Esophagus squamous epithelium (tissue), 5 donors: ENCODE measurements around the gene HERC3. TPM values are rescaled to one million over a fixed set of nuclear protein-coding genes. Genes with fewer than 3 reads are reported as not detected.

Source experiments
- DNase-seq: peaks from one replicate; lab custom pipeline; 2025; lab: John Stamatoyannopoulos, UW
- H3K27ac ChIP-seq, 4 donors: fragments of 200-600 bp; sonication (generic); one replicate each; pipeline ENCODE4 v1.5.1; 2016 to 2019; ENCODE audit warnings: mild to moderate bottlenecking in 1 of 4
- H3K27me3 ChIP-seq, 4 donors: fragments of 200-600 bp; sonication (generic); 1 replicate in 3 of 4; 2 replicates in 1 of 4; pipeline versions ENCODE4 v1.5.1 to v1.6.0; 2017 to 2021; ENCODE audit warnings: antibody characterized with exemption in 1 of 4
- H3K36me3 ChIP-seq, 3 donors: fragments of 200-600 bp; sonication (generic); one replicate each; pipeline ENCODE4 v1.5.1; 2016 to 2019
- H3K4me1 ChIP-seq, 3 donors: fragments of 200-600 bp; sonication (generic); one replicate each; pipeline ENCODE4 v1.5.1; 2017 to 2019
- H3K4me3 ChIP-seq, 4 donors: fragments of 200-600 bp; sonication (generic); 1 replicate in 3 of 4; 2 replicates in 1 of 4; pipeline ENCODE4 v1.5.1; 2016 to 2019; ENCODE audit warnings: mild to moderate bottlenecking in 2 of 4, moderate library complexity in 1 of 4
- H3K9me3 ChIP-seq, 3 donors: fragments of 200-600 bp; sonication (generic); one replicate each; pipeline ENCODE4 v1.5.1; 2016 to 2019
- CTCF ChIP-seq, 6 experiments: fragments of 450-650 bp in 4 of 6; fragments of 200-600 bp in 2 of 6; sonication (generic) in 2 of 6; IDR thresholded peaks; one replicate each; pipeline ENCODE4 v1.5.1; 2016 to 2019; ENCODE audit warnings: antibody characterized with exemption in 6 of 6, mild to moderate bottlenecking in 4 of 6, moderate library complexity in 4 of 6
- POLR2A ChIP-seq, 4 donors: fragments of 450-650 bp; IDR thresholded peaks; one replicate each; pipeline ENCODE4 v1.6.1; 2017; ENCODE audit warnings: antibody characterized with exemption in 4 of 4, mild to moderate bottlenecking in 4 of 4, moderate library complexity in 3 of 4
- WGBS, 2 donors: methylation state at CpG; one replicate each; pipeline ENCODE4 v1.1.5; 2018; 5-methylcytosine and 5-hydroxymethylcytosine counted together
- intact Hi-C: fragments of 100-400 bp; cut with DNase I; formaldehyde crosslinking; loops from one replicate; pipeline ENCODE4 v1.15.0; 2022
- total RNA-seq, 4 donors: library from RNA; depleted of rRNA; stranded (reverse); fragments of >200 nt; gene quantifications; one replicate each; pipeline ENCODE4 v1.1.0, GENCODE V29; 2016
- donor health status: DM: yes; HTN: yes; CAD: no.

Gene HERC3
- total RNA-seq, 4 donors from 2014 or later, result 19.1 to 41.1 (median 30.8) TPM

- DNase-seq, result no peak
- H3K27ac ChIP-seq, result peak overlapping the region; percentile 57 to 83 (median 76)
These were observed 104.9 kb downstream of the HERC3 start for GRCh38 chr4:88697141-88697540.

GRCh38 chr4:88697588-88698329, 105.5 kb downstream of the HERC3 start, which contains the start of gene NAP1L5:
NAP1L5 (minus strand) TSS chr4:88697829; CDS start chr4:88697754, 75 bp downstream.
- peaks cover 0 to 9% (median 0%) of the 10 kb centered on the region in 3 donors for H3K4me1 ChIP-seq
- no peaks in the 10 kb centered on the region for H3K27me3 ChIP-seq
- TF ChIP-seq CTCF (IDR thresholded peaks at IDR 0.05), result no peak
- peak in 2 of 4 donors; percentile 18 to 41 for TF ChIP-seq POLR2A (IDR thresholded peaks at IDR 0.05)
- peak within 1 kb of the TSS; percentile 43 to 67 (median 62) for H3K4me3 ChIP-seq
- H3K9me3 ChIP-seq, result no peaks in the 10 kb centered on the region
- peaks cover 0 to 51% (median 0%) of the 10 kb centered on the region in 3 donors for H3K36me3 ChIP-seq
- 50 to 68% methylated on average over 33 to 37 of the region's 40 CpGs for WGBS, 2 donors
- peak within 1 kb of the TSS; percentile 57 to 83 (median 76) for H3K27ac ChIP-seq
- DNase-seq, result no peak
- intact Hi-C loops, result no loop called here

More at GRCh38 chr4:88697141-88697540, 104.9 kb downstream of the HERC3 start:
- no peaks in the 10 kb centered on the region for H3K27me3 ChIP-seq
- TF ChIP-seq CTCF (IDR thresholded peaks at IDR 0.05) (no peak), POLR2A (IDR thresholded peaks at IDR 0.05) (no peak)
- WGBS, 2 donors, result 38 to 48% methylated on average over 18 of the region's 18 CpGs
- no peaks in the 10 kb centered on the region for H3K9me3 ChIP-seq
- intact Hi-C loops, result no loop called here
- H3K4me3 ChIP-seq, result peak overlapping the region; percentile 43 to 67 (median 62)
- peaks cover 0 to 9% (median 0%) of the 10 kb centered on the region in 3 donors for H3K4me1 ChIP-seq
- H3K36me3 ChIP-seq, result peaks cover 0 to 51% (median 0%) of the 10 kb centered on the region in 3 donors

- intact Hi-C loops, result no loop called here
- WGBS, 2 donors, result 93 to 97% methylated on average over 7 of the region's 7 CpGs
- H3K9me3 ChIP-seq, result no peaks in the 10 kb centered on the region
- no peak overlapping the region for H3K4me3 ChIP-seq
- peaks cover 0 to 9% (median 0%) of the 10 kb centered on the region in 3 donors for H3K4me1 ChIP-seq
- peaks cover 0 to 51% (median 0%) of the 10 kb centered on the region in 3 donors for H3K36me3 ChIP-seq
- no peak for DNase-seq
- no peaks in the 10 kb centered on the region for H3K27me3 ChIP-seq
- H3K27ac ChIP-seq, result no peak overlapping the region
- TF ChIP-seq CTCF (IDR thresholded peaks at IDR 0.05), result no peak
- TF ChIP-seq POLR2A (IDR thresholded peaks at IDR 0.05), result no peak
These were observed 106.2 kb downstream of the HERC3 start for GRCh38 chr4:88698519-88698918.

GRCh38 chr4:88702782-88703181, 110.5 kb downstream of the HERC3 start:
- TF ChIP-seq POLR2A (IDR thresholded peaks at IDR 0.05) (no peak), CTCF (IDR thresholded peaks at IDR 0.05) (no peak)
- Histone ChIP-seq H3K4me1 (peaks cover 0 to 16% (median 4%) of the 10 kb centered on the region in 3 donors), H3K27ac (no peak overlapping the region), H3K36me3 (peaks cover 0 to 73% (median 0%) of the 10 kb centered on the region in 3 donors), H3K9me3 (no peaks in the 10 kb centered on the region), H3K27me3 (no peaks in the 10 kb centered on the region), H3K4me3 (no peak overlapping the region)
- intact Hi-C loops, result no loop called here
- no peak for DNase-seq
- 91 to 100% methylated on average over 2 of the region's 2 CpGs for WGBS, 2 donors

DNA sequence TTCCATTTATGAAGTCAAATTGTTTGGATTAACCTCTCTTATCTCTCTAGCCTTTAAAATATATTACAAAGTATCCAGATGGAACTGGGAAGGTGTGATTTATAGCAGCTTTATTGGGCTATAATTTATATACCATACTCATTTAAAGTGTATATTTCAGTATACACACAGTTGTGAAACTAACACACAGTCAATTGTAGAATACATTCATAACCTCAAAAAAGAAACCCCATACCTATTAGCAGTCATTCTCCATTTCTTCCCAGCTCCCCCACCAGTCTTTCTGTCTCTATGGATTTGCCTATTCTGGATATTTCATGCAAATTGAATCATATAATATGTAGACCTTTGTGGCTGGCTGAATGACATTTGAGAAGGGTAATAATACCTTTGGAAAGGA, 112.9 kb downstream of the HERC3 start:
- intact Hi-C loops, result no loop called here
- peaks cover 0 to 87% (median 0%) of the 10 kb centered on the region in 3 donors for H3K36me3 ChIP-seq

More for the DNA sequence above, 112.9 kb downstream of the HERC3 start:
- Histone ChIP-seq H3K4me3 (no peak overlapping the region), H3K4me1 (peaks cover 0 to 12% (median 4%) of the 10 kb centered on the region in 3 donors), H3K27ac (no peak overlapping the region), H3K27me3 (no peaks in the 10 kb centered on the region), H3K9me3 (no peaks in the 10 kb centered on the region)
- no peak for TF ChIP-seq POLR2A (IDR thresholded peaks at IDR 0.05)
- no peak for DNase-seq
